Kidney (tissue), 14 donors: ENCODE measurements around the gene ABT1. TPM values are rescaled to one million over a fixed set of nuclear protein-coding genes. Genes with fewer than 3 reads are reported as not detected.
A peak's percentile ranks its signal among the peaks of the same experiment; 100 is the strongest.

Experiments used
- DNase-seq, 5 donors: peaks; one replicate each; pipeline ENCODE4 v3.0.0-alpha.2; 2013 to 2020
- FAIRE-seq: peaks from 2 replicates; lab custom pipeline; 2012; peaks lifted over from hg19 to GRCh38; lab: Jason Lieb, UNC
- H3K27ac ChIP-seq, 2 donors: one replicate each; pipeline ENCODE4 v1.7.0; 2013; ENCODE audit warnings: low read depth in 2 of 2, low read length in 2 of 2, inconsistent platforms in 1 of 2
- H3K27me3 ChIP-seq: one replicate; pipeline ENCODE4 v1.7.1; 2013; ENCODE audit warnings: low read length, inconsistent platforms; ENCODE audit not compliant: control insufficient read depth, insufficient read depth
- H3K36me3 ChIP-seq, 3 donors: one replicate each; pipeline versions ENCODE4 v1.7.0 to v1.7.1; 2013; ENCODE audit warnings: low read length in 3 of 3, control low read depth in 1 of 3, inconsistent platforms in 1 of 3; ENCODE audit not compliant: insufficient read depth in 3 of 3, control insufficient read depth in 2 of 3
- H3K4me1 ChIP-seq, 3 donors: one replicate each; pipeline versions ENCODE4 v1.7.0 to v1.7.1; 2013; ENCODE audit warnings: low read length in 3 of 3, inconsistent platforms in 1 of 3, low read depth in 1 of 3; ENCODE audit not compliant: control insufficient read depth in 2 of 3, insufficient read depth in 2 of 3
- H3K4me3 ChIP-seq, 3 donors: one replicate each; pipeline versions ENCODE4 v1.7.0 to v1.8.1; 2013; ENCODE audit warnings: low read length in 3 of 3, control low read depth in 1 of 3, inconsistent platforms in 1 of 3
- H3K9ac ChIP-seq, 3 donors: one replicate each; pipeline versions ENCODE4 v1.7.0 to v1.7.1; 2013; ENCODE audit warnings: low read length in 3 of 3, control low read depth in 1 of 3, inconsistent platforms in 1 of 3
- H3K9me3 ChIP-seq, 3 donors: one replicate each; pipeline versions ENCODE4 v1.7.0 to v1.7.1; 2013; ENCODE audit warnings: low read length in 3 of 3, control low read depth in 1 of 3, inconsistent platforms in 1 of 3; ENCODE audit not compliant: control insufficient read depth in 2 of 3, insufficient read depth in 1 of 3
- intact Hi-C: fragments of 100-400 bp; cut with DNase I; formaldehyde crosslinking; loops from one replicate; pipeline ENCODE4 v1.11.1; 2022
- polyA plus RNA-seq: library from polyadenylated mRNA; stranded (reverse); fragments of 350-450 nt; fragmentation: Illumina TruSeq; extraction: RNeasy Lipid Tissue Mini Kit (QIAGEN cat#74804); gene quantifications from one replicate; pipeline ENCODE4 v1.2.3, GENCODE V29; 2014; ENCODE audit warnings: low read depth, low replicate concordance; ENCODE audit not compliant: insufficient read depth
- total RNA-seq: library from RNA; stranded (reverse); fragmentation: NEBNext Ultra II Directional; extraction: Animal tissue kit (Norgen Biotek cat#: 25700); gene quantifications from one replicate; pipeline ENCODE4 v1.2.1, GENCODE V29; 2021
- TF ChIP-seq, protein P1 (sequence below): IDR thresholded peaks from 3 replicates; pipeline ENCODE4 v1.5.1; 2012; ENCODE audit warnings: mild to moderate bottlenecking, moderate library complexity, borderline replicate concordance; ENCODE audit not compliant: insufficient read depth; ENCODE audit errors: extremely low read depth
- donor health status: control.
- donor health status: control.
- donor health status: control.
- donor health status: control.
- donor health status: control.
- donor health status: DM: yes; HTN: yes; CAD: no.
- donor health status: Normal renal cell carcinoma (clear cell type).

ABT1 gene
- total and polyA plus RNA-seq, 2 donors from 2014 or later = 11.3 to 14.0 TPM

GRCh38 chr6:26555505-26556262 lies 41.1 kb upstream of the ABT1 start:
- no peak for FAIRE-seq
- no peaks in the 10 kb centered on the region for H3K36me3 ChIP-seq
- H3K9ac ChIP-seq = peak overlapping the region in 1 of 3 donors; percentile 44
- DNase-seq = peak in 1 of 5 donors; percentile 45
- no peak overlapping the region for H3K27ac ChIP-seq
- H3K9me3 ChIP-seq = no peaks in the 10 kb centered on the region
- TF ChIP-seq, protein P1, sequence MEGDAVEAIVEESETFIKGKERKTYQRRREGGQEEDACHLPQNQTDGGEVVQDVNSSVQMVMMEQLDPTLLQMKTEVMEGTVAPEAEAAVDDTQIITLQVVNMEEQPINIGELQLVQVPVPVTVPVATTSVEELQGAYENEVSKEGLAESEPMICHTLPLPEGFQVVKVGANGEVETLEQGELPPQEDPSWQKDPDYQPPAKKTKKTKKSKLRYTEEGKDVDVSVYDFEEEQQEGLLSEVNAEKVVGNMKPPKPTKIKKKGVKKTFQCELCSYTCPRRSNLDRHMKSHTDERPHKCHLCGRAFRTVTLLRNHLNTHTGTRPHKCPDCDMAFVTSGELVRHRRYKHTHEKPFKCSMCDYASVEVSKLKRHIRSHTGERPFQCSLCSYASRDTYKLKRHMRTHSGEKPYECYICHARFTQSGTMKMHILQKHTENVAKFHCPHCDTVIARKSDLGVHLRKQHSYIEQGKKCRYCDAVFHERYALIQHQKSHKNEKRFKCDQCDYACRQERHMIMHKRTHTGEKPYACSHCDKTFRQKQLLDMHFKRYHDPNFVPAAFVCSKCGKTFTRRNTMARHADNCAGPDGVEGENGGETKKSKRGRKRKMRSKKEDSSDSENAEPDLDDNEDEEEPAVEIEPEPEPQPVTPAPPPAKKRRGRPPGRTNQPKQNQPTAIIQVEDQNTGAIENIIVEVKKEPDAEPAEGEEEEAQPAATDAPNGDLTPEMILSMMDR = no peak
- H3K4me1 ChIP-seq = peaks cover 0 to 2% (median 0%) of the 10 kb centered on the region in 3 donors
- intact Hi-C loops = no loop called here
- peak overlapping the region in 1 of 3 donors; percentile 51 for H3K4me3 ChIP-seq
- no peaks in the 10 kb centered on the region for H3K27me3 ChIP-seq

DNA sequence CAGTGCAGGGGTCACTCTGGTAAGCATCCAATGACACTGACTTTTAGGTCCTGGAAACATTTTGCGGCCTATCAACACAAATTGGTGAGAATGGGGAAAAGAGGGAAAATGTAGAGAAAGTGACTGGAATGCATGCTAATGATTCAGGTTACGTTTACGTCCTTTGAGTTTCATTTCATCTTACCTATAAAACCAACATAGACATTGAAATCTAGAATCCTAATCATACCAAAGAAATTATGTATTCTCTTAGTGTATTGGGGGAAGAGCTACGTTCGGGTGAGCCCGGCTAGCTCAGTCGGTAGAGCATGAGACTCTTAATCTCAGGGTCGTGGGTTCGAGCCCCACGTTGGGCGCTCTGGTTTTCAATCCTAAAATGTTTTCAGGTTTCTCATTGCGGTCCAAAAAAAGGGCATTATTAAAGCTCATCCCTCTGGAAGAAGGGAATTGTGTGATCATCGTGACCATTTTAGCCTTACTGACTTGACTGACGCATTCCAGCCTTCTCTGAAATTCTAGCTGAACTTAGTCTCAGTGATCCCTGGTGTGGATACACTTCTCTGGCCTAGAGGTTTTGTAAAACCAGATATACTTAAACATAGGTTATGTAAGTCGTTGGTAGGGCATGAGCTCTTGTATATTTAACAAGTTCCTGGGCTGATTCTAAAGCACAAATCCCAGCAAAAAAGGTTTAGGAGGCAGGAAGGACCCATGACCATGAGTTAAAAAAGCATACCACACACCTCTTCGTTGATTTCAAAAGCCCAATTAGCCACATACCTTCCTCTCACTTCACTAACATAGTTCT lies 40.3 kb upstream of the ABT1 start:
- Histone ChIP-seq H3K4me3 (no peak overlapping the region), H3K36me3 (no peaks in the 10 kb centered on the region), H3K4me1 (peaks cover 0 to 2% (median 0%) of the 10 kb centered on the region in 3 donors), H3K27me3 (no peaks in the 10 kb centered on the region), H3K9ac (no peak overlapping the region), H3K27ac (no peak overlapping the region), H3K9me3 (no peaks in the 10 kb centered on the region)
- FAIRE-seq = no peak
- intact Hi-C loops = no loop called here
- DNase-seq = peak in 2 of 5 donors; percentile 45 to 56
- TF ChIP-seq, protein P1 = no peak

- no peak for FAIRE-seq
- H3K9me3 ChIP-seq = no peaks in the 10 kb centered on the region
These were observed 35.0 kb upstream of the ABT1 start for GRCh38 chr6:26561533-26562466.

More at GRCh38 chr6:26561533-26562466, 35.0 kb upstream of the ABT1 start:
- Histone ChIP-seq H3K9ac (no peak overlapping the region), H3K27me3 (no peaks in the 10 kb centered on the region), H3K36me3 (no peaks in the 10 kb centered on the region), H3K4me3 (no peak overlapping the region), H3K4me1 (no peaks in the 10 kb centered on the region), H3K27ac (no peak overlapping the region)
- no peak for DNase-seq
- TF ChIP-seq, protein P1 = no peak
- intact Hi-C loops = no loop called here
